GM18861 (cell line): ENCODE data around the gene CDH13.

Experiments used
- ATAC-seq: cut with Tn5 transposase; IDR thresholded peaks from one replicate; pipeline ENCODE4 v1.9.1; 2021; ENCODE audit not compliant: unreplicated experiment

The CDH13 gene

DNA sequence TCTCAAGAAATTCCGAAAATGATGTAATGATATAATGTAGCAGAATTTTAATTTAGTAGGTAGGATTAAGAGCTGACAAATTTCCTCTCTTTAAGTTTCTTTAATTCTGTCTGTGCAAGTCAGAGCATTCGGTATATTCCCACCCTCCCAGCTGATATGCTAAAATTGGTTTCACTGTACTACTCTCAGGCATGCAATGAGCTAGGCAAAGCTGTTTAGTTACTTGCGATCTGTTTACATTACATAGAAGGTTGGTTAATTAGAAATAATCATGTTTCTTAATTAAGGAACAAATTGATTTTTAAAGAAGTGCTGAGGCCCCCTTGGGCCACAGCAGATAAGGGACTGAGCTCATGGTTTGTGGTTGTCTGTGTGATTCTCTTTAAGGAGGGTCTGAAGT is 748.2 kb downstream of the CDH13 start:
- no peak for ATAC-seq

DNA sequence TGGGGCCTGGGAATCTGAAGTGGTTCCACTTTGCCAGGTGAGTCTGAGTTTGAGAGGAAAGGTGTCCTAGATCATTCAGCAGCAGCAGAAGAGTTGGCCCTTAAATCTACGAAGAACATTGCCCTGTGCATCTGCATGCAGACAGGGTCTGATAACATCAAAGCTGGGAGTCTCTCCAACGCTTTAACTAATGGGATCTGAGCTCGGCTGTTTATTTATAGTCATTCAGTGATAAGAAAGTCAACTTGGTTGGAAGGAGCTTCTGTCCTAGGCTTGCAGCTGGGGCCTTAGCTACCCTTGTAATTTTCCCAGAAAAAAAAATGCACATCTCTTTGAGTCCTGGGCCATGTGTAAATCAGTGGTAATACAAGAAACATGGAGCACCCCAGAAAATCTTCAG is 763.0 kb downstream of the CDH13 start:
- no peak for ATAC-seq

- no peak for ATAC-seq
Measured at GRCh38 chr16:83390759-83391158, 764.0 kb downstream of the CDH13 start.

DNA sequence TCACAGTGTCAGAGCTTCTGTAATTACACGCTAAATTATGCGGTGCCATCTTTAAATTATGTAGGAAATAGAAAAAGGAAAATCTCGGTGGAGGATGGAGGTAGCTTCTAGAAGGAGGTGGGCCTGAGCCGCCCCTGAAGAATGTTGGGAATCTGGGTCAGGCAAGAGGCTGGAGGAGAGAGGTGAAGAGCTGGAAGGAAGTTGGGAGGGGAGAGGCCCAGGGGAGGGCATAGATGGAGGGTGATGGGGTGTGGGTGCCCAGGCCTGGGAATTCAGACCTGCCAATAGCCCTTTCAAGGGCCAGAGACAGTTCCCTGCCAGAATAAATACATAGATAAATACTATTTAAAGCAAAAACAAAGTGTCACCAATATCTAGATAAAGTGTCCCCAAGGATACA is 766.0 kb downstream of the CDH13 start:
- ATAC-seq, result no peak

GRCh38 chr16:83393196-83393981 is 766.6 kb downstream of the CDH13 start:
- no peak for ATAC-seq

DNA sequence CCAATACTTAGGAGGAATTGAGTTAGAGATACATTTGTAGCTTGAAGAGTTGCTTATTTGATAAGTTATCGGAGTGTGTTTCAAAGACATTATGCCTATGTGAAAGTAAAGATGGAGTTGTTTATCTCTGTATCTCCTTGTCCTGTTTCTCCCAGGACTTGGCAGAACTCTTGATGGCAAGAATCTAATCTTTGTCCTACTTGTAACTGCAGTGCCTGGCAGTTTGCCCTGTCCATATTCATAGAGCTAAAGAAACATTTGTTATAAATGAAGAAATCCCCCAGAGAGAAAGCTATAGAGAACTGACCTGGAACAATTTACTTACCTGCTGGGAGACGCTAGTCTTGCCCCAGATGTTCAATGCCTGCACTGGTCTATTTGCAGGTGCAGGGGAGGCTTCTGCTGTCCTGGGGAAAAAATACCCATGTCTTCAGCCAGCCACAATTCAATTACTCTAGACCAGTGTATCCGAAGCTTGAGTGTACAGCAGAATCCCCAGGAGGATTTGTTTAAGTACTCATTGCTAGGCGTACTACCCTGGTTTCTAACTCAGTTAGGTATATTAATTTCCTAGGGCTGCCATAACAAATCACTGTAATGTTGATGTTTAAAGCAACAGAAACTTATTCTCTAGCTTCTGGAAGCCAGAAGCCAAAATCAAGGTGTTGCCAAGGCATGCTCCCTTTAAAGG is 771.0 kb downstream of the CDH13 start:
- no peak for ATAC-seq

DNA sequence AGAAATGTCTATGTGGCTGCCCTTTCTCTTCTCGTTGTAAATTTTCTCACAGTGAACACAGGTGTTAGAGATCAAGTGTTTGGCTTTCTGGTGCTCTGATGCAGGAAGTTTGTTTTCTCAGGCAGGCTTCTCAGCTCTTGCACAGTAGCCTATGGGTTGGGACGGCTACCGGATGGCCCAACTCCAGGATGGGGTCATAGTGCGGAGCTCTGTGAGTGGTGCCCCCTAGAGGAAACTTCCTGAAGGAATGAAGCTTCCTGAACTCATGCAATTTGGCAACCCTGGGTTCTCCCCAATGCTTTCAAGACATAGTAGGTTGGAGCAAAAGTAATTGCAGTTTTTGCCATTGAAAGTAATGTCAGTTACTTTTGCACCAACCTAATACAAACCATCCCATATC is 773.5 kb downstream of the CDH13 start:
- no peak for ATAC-seq

- no peak for ATAC-seq
Measured at GRCh38 chr16:83402160-83402814, 775.5 kb downstream of the CDH13 start.

- no peak for ATAC-seq
Measured at GRCh38 chr16:83402967-83403366, 776.2 kb downstream of the CDH13 start.

DNA sequence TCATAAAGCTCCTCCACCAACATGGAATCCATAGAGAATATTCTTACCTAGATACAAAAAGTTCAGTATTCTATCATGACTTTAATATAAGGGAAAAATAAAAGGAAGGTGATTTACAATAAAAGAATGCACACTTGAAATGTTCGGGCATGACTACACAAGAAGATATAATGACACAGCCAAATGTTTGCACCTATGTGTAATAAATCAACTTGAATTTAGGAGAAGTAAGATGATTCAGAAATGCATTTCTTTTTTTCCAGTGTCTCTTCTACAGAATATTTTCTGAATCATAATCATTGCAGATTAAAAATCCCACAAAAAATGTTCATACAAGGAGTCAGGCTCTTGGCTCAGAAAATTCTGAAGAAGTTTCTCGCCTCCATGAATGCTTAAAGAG is 777.0 kb downstream of the CDH13 start:
- no peak for ATAC-seq

- ATAC-seq, result no peak
Measured at GRCh38 chr16:83404261-83404660, 777.5 kb downstream of the CDH13 start.

DNA sequence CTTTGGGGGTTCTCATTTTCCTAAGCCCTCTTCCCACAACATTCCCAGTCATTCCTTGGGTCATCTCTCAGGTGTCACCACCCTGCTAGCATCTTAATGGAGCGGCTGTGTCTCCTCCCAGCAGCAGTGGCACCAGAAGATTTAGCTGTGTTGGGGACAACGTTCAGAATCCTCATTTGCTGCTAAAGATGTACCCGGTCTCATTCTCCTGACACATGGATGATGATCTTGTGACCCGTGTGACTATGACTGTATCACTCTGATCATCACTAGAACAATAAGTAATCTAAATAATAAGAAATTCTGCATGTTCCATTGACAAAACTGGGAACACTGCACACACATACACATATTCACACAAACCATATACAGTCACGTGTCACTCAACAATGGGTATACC is 781.2 kb downstream of the CDH13 start:
- no peak for ATAC-seq

- ATAC-seq, result no peak
Measured at GRCh38 chr16:83409347-83409746, 782.6 kb downstream of the CDH13 start.

- no peak for ATAC-seq
Measured at GRCh38 chr16:83418565-83418964, 791.8 kb downstream of the CDH13 start.

GRCh38 chr16:83420206-83420760 is 793.5 kb downstream of the CDH13 start:
- ATAC-seq, result no peak

DNA sequence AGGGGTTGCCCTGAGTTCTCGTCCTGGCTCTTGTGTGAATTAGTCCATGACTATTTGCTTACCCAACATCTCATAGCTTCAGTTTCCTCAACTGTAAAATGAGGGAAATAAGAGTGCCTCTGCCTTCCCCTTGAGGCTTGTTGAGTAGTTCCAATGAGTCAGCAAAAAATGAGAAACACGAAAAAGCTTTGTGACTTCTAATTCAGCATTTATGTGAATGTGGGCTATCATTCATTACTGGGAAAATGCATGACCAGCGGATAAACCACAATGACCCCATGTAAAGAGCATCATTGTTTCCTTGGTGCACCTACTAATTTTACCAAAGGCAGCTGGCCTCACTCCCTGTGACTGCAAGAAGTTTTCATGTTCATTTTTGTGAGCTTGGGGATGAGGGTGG is 806.4 kb downstream of the CDH13 start:
- no peak for ATAC-seq

DNA sequence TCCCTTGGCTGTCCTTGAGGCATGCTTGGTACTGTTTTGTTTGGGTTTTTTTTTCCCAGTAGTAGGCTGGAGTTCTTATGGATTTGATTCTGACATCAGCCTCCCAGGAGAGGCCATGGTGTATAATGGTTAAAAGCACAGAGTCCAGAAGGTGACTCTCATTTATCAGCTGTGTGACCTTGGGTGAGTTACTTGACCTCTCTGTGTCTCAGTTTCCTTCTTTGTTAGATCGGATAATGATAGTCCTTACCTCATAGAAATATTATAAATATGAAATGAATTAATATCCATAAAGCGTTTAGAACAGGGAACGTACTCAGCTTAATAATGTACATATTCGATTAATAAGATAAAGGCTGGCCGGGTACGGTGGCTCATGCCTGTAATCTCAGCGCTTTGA is 810.3 kb downstream of the CDH13 start:
- no peak for ATAC-seq

GRCh38 chr16:83438326-83438725 is 811.6 kb downstream of the CDH13 start:
- no peak for ATAC-seq

- ATAC-seq, result no peak
Measured at GRCh38 chr16:83439412-83439811, 812.6 kb downstream of the CDH13 start.

- ATAC-seq, result no peak
Measured at GRCh38 chr16:83441517-83441916, 814.7 kb downstream of the CDH13 start.

DNA sequence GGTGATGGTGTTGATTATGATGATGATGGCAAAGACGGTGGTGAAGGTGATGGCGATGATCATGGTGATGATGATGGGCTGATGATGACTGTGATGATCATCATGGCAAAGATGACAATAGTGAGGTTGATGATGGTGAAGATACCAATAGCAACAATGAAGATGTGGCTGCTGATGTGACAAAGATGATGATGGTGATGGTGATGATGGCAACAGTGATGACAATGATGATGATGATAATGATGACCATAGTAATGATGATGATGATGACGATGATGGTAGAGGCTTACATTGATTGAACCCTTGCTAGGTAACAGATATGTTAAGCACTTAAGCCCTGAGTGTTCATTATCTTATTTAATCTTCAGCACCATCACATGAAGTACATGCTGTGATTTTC is 817.2 kb downstream of the CDH13 start:
- ATAC-seq, result no peak

- no peak for ATAC-seq
Measured at GRCh38 chr16:83447560-83447959, 820.8 kb downstream of the CDH13 start.
